BE2C (cell line): ENCODE data around the gene IFI16.
"Not testable (repeated sequence)": the region's sequence is repeated elsewhere in the genome, so short reads cannot be mapped to it uniquely, and the experiment has no call there.

Source experiments
- DNase-seq: peaks from one replicate; pipeline ENCODE4 v3.0.0-alpha.2; 2020
- H3K27me3 ChIP-seq: fragments of 250-450 bp; sonication (Bioruptor Pico); 2 replicates; pipeline ENCODE4 v1.5.1; 2020; ENCODE audit warnings: mild to moderate bottlenecking
- H3K36me3 ChIP-seq: fragments of 250-450 bp; sonication (Bioruptor Pico); 2 replicates; pipeline ENCODE4 v1.5.1; 2020; ENCODE audit warnings: mild to moderate bottlenecking
- H3K4me1 ChIP-seq: fragments of 250-450 bp; sonication (Bioruptor Pico); 2 replicates; pipeline ENCODE4 v1.5.1; 2020
- H3K4me3 ChIP-seq: 2 replicates; pipeline ENCODE4 v1.5.1; 2011; ENCODE audit warnings: low read depth, low read length
- H3K9me3 ChIP-seq: fragments of 250-450 bp; sonication (Bioruptor Pico); 2 replicates; pipeline ENCODE4 v1.5.1; 2020
- CTCF ChIP-seq: IDR thresholded peaks from 2 replicates; pipeline ENCODE4 v1.5.1; 2012; ENCODE audit warnings: mild to moderate bottlenecking, low read depth, low read length

Gene IFI16

GRCh38 chr1:159009287-159009686 lies 420 bp upstream of the IFI16 start:
- no peak overlapping the region for H3K4me3 ChIP-seq
- no peak for DNase-seq
- no peaks in the 10 kb centered on the region for H3K36me3 ChIP-seq
- no peaks in the 10 kb centered on the region for H3K9me3 ChIP-seq
- H3K4me1 ChIP-seq: no peaks in the 10 kb centered on the region
- no peak for TF ChIP-seq CTCF
- no peaks in the 10 kb centered on the region for H3K27me3 ChIP-seq

- Histone ChIP-seq H3K4me3 (peak overlapping the region; percentile 57), H3K9me3 (no peaks in the 10 kb centered on the region), H3K36me3 (no peaks in the 10 kb centered on the region), H3K27me3 (no peaks in the 10 kb centered on the region), H3K4me1 (no peaks in the 10 kb centered on the region)
- no peak for DNase-seq
- no peak for TF ChIP-seq CTCF
These were observed 684 bp downstream of the IFI16 start for GRCh38 chr1:159010391-159010790.

GRCh38 chr1:159011001-159011400 lies 1.3 kb downstream of the IFI16 start:
- H3K4me1 ChIP-seq, H3K9me3 ChIP-seq, DNase-seq, H3K36me3 ChIP-seq, H3K27me3 ChIP-seq: not testable (repeated sequence)
- H3K4me3 ChIP-seq: peak overlapping the region; percentile 57; the same call in 1 of the 2 replicates

GRCh38 chr1:159011751-159012150 lies 2.0 kb downstream of the IFI16 start:
- Histone ChIP-seq H3K36me3 (no peaks in the 10 kb centered on the region), H3K4me3 (no peak overlapping the region), H3K4me1 (no peaks in the 10 kb centered on the region), H3K27me3 (no peaks in the 10 kb centered on the region), H3K9me3 (no peaks in the 10 kb centered on the region)
- no peak for DNase-seq
- TF ChIP-seq CTCF: no peak

GRCh38 chr1:159012495-159012894 lies 2.8 kb downstream of the IFI16 start:
- H3K36me3 ChIP-seq: no peaks in the 10 kb centered on the region
- no peak for TF ChIP-seq CTCF
- no peak for DNase-seq
- H3K9me3 ChIP-seq: no peaks in the 10 kb centered on the region
- no peaks in the 10 kb centered on the region for H3K27me3 ChIP-seq
- no peak overlapping the region for H3K4me3 ChIP-seq
- H3K4me1 ChIP-seq: no peaks in the 10 kb centered on the region

- H3K36me3 ChIP-seq: no peaks in the 10 kb centered on the region
- H3K4me1 ChIP-seq: no peaks in the 10 kb centered on the region
- H3K9me3 ChIP-seq: no peaks in the 10 kb centered on the region
- DNase-seq: no peak
- TF ChIP-seq CTCF: no peak
- H3K4me3 ChIP-seq: no peak overlapping the region
- no peaks in the 10 kb centered on the region for H3K27me3 ChIP-seq
These were observed 4.4 kb downstream of the IFI16 start for GRCh38 chr1:159014003-159014571.

- no peak for TF ChIP-seq CTCF
- Histone ChIP-seq H3K4me3 (no peak overlapping the region), H3K4me1 (no peaks in the 10 kb centered on the region), H3K36me3 (no peaks in the 10 kb centered on the region), H3K9me3 (no peaks in the 10 kb centered on the region), H3K27me3 (no peaks in the 10 kb centered on the region)
- no peak for DNase-seq
These were observed 5.1 kb downstream of the IFI16 start for GRCh38 chr1:159014851-159015250.
